WTC11 (cell line): ENCODE measurements around the gene NFATC1.

ENCODE experiments used
- ATF6 ChIP-seq: sonication (generic); formaldehyde crosslinking; IDR thresholded peaks from 2 replicates; pipeline ENCODE4 v1.8.1; 2023; ENCODE audit warnings: mild to moderate bottlenecking, missing genetic modification reagents
- CTCF ChIP-seq: fragments of 200-600 bp; IDR thresholded peaks from 2 replicates; pipeline ENCODE4 v1.8.0; 2022; ENCODE audit warnings: antibody characterized with exemption
- FOXJ3 ChIP-seq: sonication (generic); formaldehyde crosslinking; IDR thresholded peaks from 2 replicates; pipeline ENCODE4 v1.9.0; 2021; ENCODE audit warnings: missing genetic modification reagents, mild to moderate bottlenecking, borderline replicate concordance
- KAT7 ChIP-seq: sonication (generic); formaldehyde crosslinking; IDR thresholded peaks from 2 replicates; pipeline ENCODE4 v1.8.1; 2023; ENCODE audit warnings: missing genetic modification reagents, mild to moderate bottlenecking, borderline replicate concordance
- NR1H2 ChIP-seq: sonication (generic); formaldehyde crosslinking; IDR thresholded peaks from 2 replicates; pipeline ENCODE4 v1.9.0; 2021; ENCODE audit warnings: mild to moderate bottlenecking, moderate library complexity, missing genetic modification reagents
- PRRX2 ChIP-seq: fragments of 250-450 bp; sonication (Bioruptor Pico); IDR thresholded peaks from 2 replicates; pipeline ENCODE4 v1.8.0; 2021; ENCODE audit warnings: mild to moderate bottlenecking
- SP1 ChIP-seq: sonication (generic); formaldehyde crosslinking; conservative IDR thresholded peaks from 2 replicates; pipeline ENCODE4 v1.8.1; 2022; ENCODE audit warnings: missing genetic modification reagents
- TP53 ChIP-seq: sonication (generic); formaldehyde crosslinking; IDR thresholded peaks from 2 replicates; pipeline ENCODE4 v1.8.1; 2023; ENCODE audit warnings: mild to moderate bottlenecking, missing genetic modification reagents
- ZBTB21 ChIP-seq: sonication (generic); formaldehyde crosslinking; IDR thresholded peaks from 2 replicates; pipeline ENCODE4 v1.8.1; 2023; ENCODE audit warnings: mild to moderate bottlenecking, missing genetic modification reagents, borderline replicate concordance
- ZNF281 ChIP-seq: sonication (generic); formaldehyde crosslinking; IDR thresholded peaks from 2 replicates; pipeline ENCODE4 v1.8.0; 2023; ENCODE audit warnings: mild to moderate bottlenecking, missing genetic modification reagents
- ZNF416 ChIP-seq: fragments of 250-450 bp; sonication (Bioruptor Pico); IDR thresholded peaks from 2 replicates; pipeline ENCODE4 v1.9.0; 2021; ENCODE audit warnings: mild to moderate bottlenecking, inconsistent platforms
- TF ChIP-seq, protein P1 (sequence below): sonication (generic); formaldehyde crosslinking; IDR thresholded peaks from 2 replicates; pipeline ENCODE4 v1.8.1; 2022; ENCODE audit warnings: low read depth, missing genetic modification reagents, borderline replicate concordance
- TF ChIP-seq, protein P2 (sequence below): sonication (generic); formaldehyde crosslinking; IDR thresholded peaks from 2 replicates; pipeline ENCODE4 v1.8.0; 2022; ENCODE audit warnings: mild to moderate bottlenecking, missing genetic modification reagents

GRCh38 chr18:79356435-79356834, 39.3 kb upstream of the NFATC1 start:
- no peak for TF ChIP-seq ZBTB21
- TF ChIP-seq CTCF = no peak
- TF ChIP-seq KAT7 (CRISPR knock-in tag) = no peak
- no peak for TF ChIP-seq TP53 (CRISPR knock-in tag)
- no peak for TF ChIP-seq ZNF281
- no peak for TF ChIP-seq ZNF416
- TF ChIP-seq PRRX2 (CRISPR knock-in tag) = no peak
- TF ChIP-seq, protein P1, sequence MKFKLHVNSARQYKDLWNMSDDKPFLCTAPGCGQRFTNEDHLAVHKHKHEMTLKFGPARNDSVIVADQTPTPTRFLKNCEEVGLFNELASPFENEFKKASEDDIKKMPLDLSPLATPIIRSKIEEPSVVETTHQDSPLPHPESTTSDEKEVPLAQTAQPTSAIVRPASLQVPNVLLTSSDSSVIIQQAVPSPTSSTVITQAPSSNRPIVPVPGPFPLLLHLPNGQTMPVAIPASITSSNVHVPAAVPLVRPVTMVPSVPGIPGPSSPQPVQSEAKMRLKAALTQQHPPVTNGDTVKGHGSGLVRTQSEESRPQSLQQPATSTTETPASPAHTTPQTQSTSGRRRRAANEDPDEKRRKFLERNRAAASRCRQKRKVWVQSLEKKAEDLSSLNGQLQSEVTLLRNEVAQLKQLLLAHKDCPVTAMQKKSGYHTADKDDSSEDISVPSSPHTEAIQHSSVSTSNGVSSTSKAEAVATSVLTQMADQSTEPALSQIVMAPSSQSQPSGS = no peak
- TF ChIP-seq SP1 (CRISPR knock-in tag) = no peak
- TF ChIP-seq FOXJ3 (CRISPR knock-in tag) = no peak
- TF ChIP-seq, protein P2, sequence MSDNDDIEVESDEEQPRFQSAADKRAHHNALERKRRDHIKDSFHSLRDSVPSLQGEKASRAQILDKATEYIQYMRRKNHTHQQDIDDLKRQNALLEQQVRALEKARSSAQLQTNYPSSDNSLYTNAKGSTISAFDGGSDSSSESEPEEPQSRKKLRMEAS (CRISPR knock-in tag) = no peak
- TF ChIP-seq NR1H2 = no peak
- no peak for TF ChIP-seq ATF6 (CRISPR knock-in tag)
